Transverse colon (tissue), 4 donors: ENCODE results near the gene CD320.

Source experiments
- EP300 ChIP-seq: sonication (generic); formaldehyde crosslinking; IDR thresholded peaks from one replicate; pipeline ENCODE4 v1.6.1; 2017; ENCODE audit warnings: antibody characterized with exemption, low read depth
- POLR2A ChIP-seq: fragments of 450-650 bp; IDR thresholded peaks from one replicate; pipeline ENCODE4 v1.6.1; 2016; ENCODE audit warnings: antibody characterized with exemption, mild to moderate bottlenecking, moderate library complexity
- POLR2AphosphoS5 ChIP-seq, 3 donors: sonication (generic); formaldehyde crosslinking; IDR thresholded peaks; one replicate each; pipeline ENCODE4 v1.6.1; 2016; ENCODE audit warnings: antibody characterized with exemption in 3 of 3
- TF ChIP-seq, protein P1 (sequence below), 5 experiments: fragments of 200-600 bp in 3 of 5; fragments of 450-650 bp in 2 of 5; sonication (generic) in 3 of 5; IDR thresholded peaks; 1 replicate in 2 of 5; 2 replicates in 3 of 5; pipeline ENCODE4 v1.5.1; 2016 to 2017; ENCODE audit warnings: antibody characterized with exemption in 5 of 5, inconsistent platforms in 3 of 5, mild to moderate bottlenecking in 2 of 5, moderate library complexity in 1 of 5

- TF ChIP-seq, protein P1, sequence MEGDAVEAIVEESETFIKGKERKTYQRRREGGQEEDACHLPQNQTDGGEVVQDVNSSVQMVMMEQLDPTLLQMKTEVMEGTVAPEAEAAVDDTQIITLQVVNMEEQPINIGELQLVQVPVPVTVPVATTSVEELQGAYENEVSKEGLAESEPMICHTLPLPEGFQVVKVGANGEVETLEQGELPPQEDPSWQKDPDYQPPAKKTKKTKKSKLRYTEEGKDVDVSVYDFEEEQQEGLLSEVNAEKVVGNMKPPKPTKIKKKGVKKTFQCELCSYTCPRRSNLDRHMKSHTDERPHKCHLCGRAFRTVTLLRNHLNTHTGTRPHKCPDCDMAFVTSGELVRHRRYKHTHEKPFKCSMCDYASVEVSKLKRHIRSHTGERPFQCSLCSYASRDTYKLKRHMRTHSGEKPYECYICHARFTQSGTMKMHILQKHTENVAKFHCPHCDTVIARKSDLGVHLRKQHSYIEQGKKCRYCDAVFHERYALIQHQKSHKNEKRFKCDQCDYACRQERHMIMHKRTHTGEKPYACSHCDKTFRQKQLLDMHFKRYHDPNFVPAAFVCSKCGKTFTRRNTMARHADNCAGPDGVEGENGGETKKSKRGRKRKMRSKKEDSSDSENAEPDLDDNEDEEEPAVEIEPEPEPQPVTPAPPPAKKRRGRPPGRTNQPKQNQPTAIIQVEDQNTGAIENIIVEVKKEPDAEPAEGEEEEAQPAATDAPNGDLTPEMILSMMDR (IDR thresholded peaks at IDR 0.05): no peak
- no peak for TF ChIP-seq POLR2A
- no peak for TF ChIP-seq POLR2AphosphoS5 (IDR thresholded peaks at IDR 0.05)
- TF ChIP-seq EP300: no peak
Measured at GRCh38 chr19:8254286-8255001, 53.7 kb downstream of the CD320 start.
